Natural killer cell (primary cell): ENCODE measurements around the gene GRM8. TPM values are rescaled to one million over a fixed set of nuclear protein-coding genes. Genes with fewer than 3 reads are reported as not detected.

Experiments used
- ATAC-seq, 3 donors: fragments of 150-1000 bp in 2 of 3; fragments of 200-7000 bp in 1 of 3; cut with Tn5 transposase; 1 replicate in 1 of 3; 2 replicates in 2 of 3; pipeline ENCODE4 v1.10.0; 2021; ENCODE audit warnings: mild to moderate bottlenecking in 2 of 3, moderate library complexity in 2 of 3
- DNase-seq, 2 donors: peaks; one replicate each; pipeline versions ENCODE4 v3.0.0 to v3.0.0-alpha.2; 2013 to 2021; ENCODE audit warnings: mixed read lengths in 1 of 2
- H3K27ac ChIP-seq: one replicate; pipeline ENCODE4 v1.5.1; 2013; ENCODE audit warnings: mild to moderate bottlenecking, low read length
- H3K27me3 ChIP-seq: one replicate; pipeline ENCODE4 v1.6.1; 2013; ENCODE audit warnings: low read length; ENCODE audit not compliant: control insufficient read depth, insufficient read depth
- H3K36me3 ChIP-seq: one replicate; pipeline ENCODE4 v1.6.1; 2013; ENCODE audit warnings: low read length; ENCODE audit not compliant: control insufficient read depth, insufficient read depth
- H3K4me1 ChIP-seq: one replicate; pipeline ENCODE4 v1.6.1; 2013; ENCODE audit warnings: low read length; ENCODE audit not compliant: control insufficient read depth, insufficient read depth
- H3K4me3 ChIP-seq: one replicate; pipeline ENCODE4 v1.5.1; 2013; ENCODE audit warnings: low read length
- H3K9me3 ChIP-seq: one replicate; pipeline ENCODE4 v1.6.1; 2013; ENCODE audit warnings: low read length; ENCODE audit not compliant: control insufficient read depth, insufficient read depth
- H3K27ac Mint-ChIP-seq, 2 donors: one replicate each; pipeline ENCODE4 v1.8.0; 2022; ENCODE audit warnings: mild to moderate bottlenecking in 2 of 2, mixed read lengths in 2 of 2, moderate library complexity in 1 of 2
- H3K27me3 Mint-ChIP-seq, 2 donors: one replicate each; pipeline ENCODE4 v1.8.0; 2022; ENCODE audit warnings: low read depth in 2 of 2, mixed read lengths in 2 of 2
- H3K36me3 Mint-ChIP-seq: one replicate; pipeline ENCODE4 v1.8.0; 2022; ENCODE audit warnings: mixed read lengths
- H3K4me1 Mint-ChIP-seq, 2 donors: one replicate each; pipeline ENCODE4 v1.8.0; 2022; ENCODE audit warnings: mixed read lengths in 2 of 2
- H3K4me3 Mint-ChIP-seq: one replicate; pipeline ENCODE4 v1.8.0; 2022; ENCODE audit warnings: mild to moderate bottlenecking, moderate library complexity, mixed read lengths
- H3K9me3 Mint-ChIP-seq, 2 donors: one replicate each; pipeline ENCODE4 v1.8.0; 2022; ENCODE audit warnings: mixed read lengths in 2 of 2
- CTCF ChIP-seq: fragments of 200-600 bp; IDR thresholded peaks from one replicate; pipeline ENCODE4 v1.8.0; 2022; ENCODE audit warnings: antibody characterized with exemption
- WGBS: methylation state at CpG from one replicate; pipeline ENCODE4 v1.1.7; 2013; ENCODE audit warnings: missing lambda C conversion rate; ENCODE audit not compliant: insufficient coverage; 5-methylcytosine and 5-hydroxymethylcytosine counted together
- intact Hi-C: fragments of 100-400 bp; cut with micrococcal nuclease; formaldehyde crosslinking; loops from one replicate; pipeline ENCODE4 v1.14.2; 2022
- total RNA-seq, 4 donors: library from RNA; stranded (reverse); fragments of 120-200 nt in 1 of 4; gene quantifications; one replicate each; pipeline versions ENCODE4 v1.2.3 to v1.2.4, GENCODE V29; 2013 to 2022

Gene GRM8
- total RNA-seq, 3 donors from 2014 or later (not counting 1 experiment from before 2014, with no cell fraction given) = not detected

GRCh38 chr7:126803060-126803665 is 449.6 kb downstream of the GRM8 start:
- peak in 1 of 3 donors; percentile 42 for ATAC-seq
- intact Hi-C loops = no loop called here
- peaks cover 0 to 6% of the 10 kb centered on the region in 2 donors for H3K9me3 Mint-ChIP-seq

DNA sequence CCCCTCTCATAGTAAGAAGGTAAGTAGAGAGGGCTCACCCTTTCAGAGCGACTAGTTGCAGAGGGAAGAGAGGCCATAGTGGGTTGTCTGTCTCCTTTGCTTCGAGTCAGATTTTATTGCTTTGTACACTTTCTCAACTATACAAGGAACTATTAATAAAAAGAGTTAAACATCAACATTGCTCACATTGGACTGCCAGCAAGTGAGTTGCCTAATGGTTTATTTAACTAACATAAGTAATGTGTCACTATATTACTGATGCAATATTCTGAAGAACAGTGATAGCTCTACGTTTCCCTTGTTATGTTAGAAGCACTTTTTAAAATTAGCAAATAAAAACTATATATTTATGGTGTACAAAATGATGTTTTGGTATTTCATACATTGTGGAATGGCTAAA is 451.0 kb downstream of the GRM8 start:
- TF ChIP-seq CTCF = no peak
- Mint-ChIP-seq H3K27me3 (peaks cover 0 to 3% of the 10 kb centered on the region in 2 donors), H3K36me3 (no peaks in the 10 kb centered on the region), H3K27ac (no peak overlapping the region), H3K9me3 (peaks cover 0 to 3% of the 10 kb centered on the region in 2 donors), H3K4me1 (no peaks in the 10 kb centered on the region), H3K4me3 (no peak overlapping the region)
- no peaks in the 10 kb centered on the region for H3K4me1 ChIP-seq
- no peaks in the 10 kb centered on the region for H3K9me3 ChIP-seq
- 90% methylated on average over 1 of the region's 3 CpGs for WGBS
- no peak for DNase-seq
- H3K4me3 ChIP-seq = no peak overlapping the region
- no peaks in the 10 kb centered on the region for H3K36me3 ChIP-seq
- no peaks in the 10 kb centered on the region for H3K27me3 ChIP-seq
- intact Hi-C loops = no loop called here
- H3K27ac ChIP-seq = no peak overlapping the region
- ATAC-seq = no peak

More at GRCh38 chr7:126803060-126803665, 449.6 kb downstream of the GRM8 start:
- no peak overlapping the region for H3K27ac ChIP-seq
- DNase-seq = peak in 1 of 2 donors; percentile 54
- Mint-ChIP-seq H3K36me3 (no peaks in the 10 kb centered on the region), H3K4me1 (no peaks in the 10 kb centered on the region), H3K27ac (no peak overlapping the region), H3K4me3 (no peak overlapping the region), H3K27me3 (peaks cover 0 to 3% of the 10 kb centered on the region in 2 donors)
- H3K4me3 ChIP-seq = no peak overlapping the region
- no peaks in the 10 kb centered on the region for H3K36me3 ChIP-seq
- TF ChIP-seq CTCF = no peak
- no CpG with 5 or more reads among the region's 3 CpGs for WGBS
- H3K9me3 ChIP-seq = no peaks in the 10 kb centered on the region
- H3K27me3 ChIP-seq = no peaks in the 10 kb centered on the region
- no peaks in the 10 kb centered on the region for H3K4me1 ChIP-seq

GRCh38 chr7:126799541-126799940 is 453.2 kb downstream of the GRM8 start:
- Mint-ChIP-seq H3K4me1 (no peaks in the 10 kb centered on the region), H3K9me3 (peaks cover 0 to 3% of the 10 kb centered on the region in 2 donors), H3K4me3 (no peak overlapping the region), H3K27ac (no peak overlapping the region), H3K27me3 (peaks cover 0 to 3% of the 10 kb centered on the region in 2 donors), H3K36me3 (no peaks in the 10 kb centered on the region)
- Histone ChIP-seq H3K27ac (no peak overlapping the region), H3K27me3 (no peaks in the 10 kb centered on the region), H3K9me3 (no peaks in the 10 kb centered on the region), H3K36me3 (no peaks in the 10 kb centered on the region), H3K4me3 (no peak overlapping the region), H3K4me1 (no peaks in the 10 kb centered on the region)
- WGBS = no CpG with 5 or more reads among the region's 1 CpG
- ATAC-seq = no peak
- intact Hi-C loops = no loop called here
- no peak for TF ChIP-seq CTCF
- no peak for DNase-seq

DNA sequence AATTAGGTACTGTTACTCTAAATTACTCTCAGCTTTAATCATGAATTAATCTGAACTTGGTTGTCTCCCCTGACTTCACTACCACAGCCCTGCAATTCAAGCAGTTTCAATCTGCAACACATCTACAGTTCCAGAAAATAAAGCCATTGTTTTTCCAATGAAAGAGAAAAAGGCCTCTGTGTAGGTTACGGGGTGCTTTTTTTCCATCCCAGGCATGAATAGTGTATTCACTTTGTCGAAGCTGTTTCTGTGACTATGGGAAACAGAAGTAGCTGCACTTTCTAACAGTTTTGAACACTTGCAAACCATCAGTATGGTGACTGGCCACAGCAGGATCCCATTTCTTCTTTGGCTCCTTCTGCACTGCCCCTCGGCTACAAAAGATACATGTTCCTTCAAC is 460.2 kb downstream of the GRM8 start:
- ATAC-seq (no peak), DNase-seq (no peak)
- H3K27me3 Mint-ChIP-seq = no peaks in the 10 kb centered on the region
- Histone ChIP-seq H3K4me1 (no peaks in the 10 kb centered on the region), H3K27ac (no peak overlapping the region), H3K27me3 (no peaks in the 10 kb centered on the region), H3K9me3 (no peaks in the 10 kb centered on the region), H3K4me3 (no peak overlapping the region), H3K36me3 (no peaks in the 10 kb centered on the region)
- 85% methylated on average over 3 of the region's 3 CpGs for WGBS
- H3K27ac Mint-ChIP-seq = no peak overlapping the region
- intact Hi-C loops = no loop called here
- TF ChIP-seq CTCF = no peak
- no peaks in the 10 kb centered on the region for H3K4me1 Mint-ChIP-seq
- no peaks in the 10 kb centered on the region for H3K36me3 Mint-ChIP-seq
- no peak overlapping the region for H3K4me3 Mint-ChIP-seq
- H3K9me3 Mint-ChIP-seq = no peaks in the 10 kb centered on the region
